ENCODE measurements around the gene PCNX2.
A peak's percentile ranks its signal among the peaks of the same experiment; 100 is the strongest.

The PCNX2 gene

DNA sequence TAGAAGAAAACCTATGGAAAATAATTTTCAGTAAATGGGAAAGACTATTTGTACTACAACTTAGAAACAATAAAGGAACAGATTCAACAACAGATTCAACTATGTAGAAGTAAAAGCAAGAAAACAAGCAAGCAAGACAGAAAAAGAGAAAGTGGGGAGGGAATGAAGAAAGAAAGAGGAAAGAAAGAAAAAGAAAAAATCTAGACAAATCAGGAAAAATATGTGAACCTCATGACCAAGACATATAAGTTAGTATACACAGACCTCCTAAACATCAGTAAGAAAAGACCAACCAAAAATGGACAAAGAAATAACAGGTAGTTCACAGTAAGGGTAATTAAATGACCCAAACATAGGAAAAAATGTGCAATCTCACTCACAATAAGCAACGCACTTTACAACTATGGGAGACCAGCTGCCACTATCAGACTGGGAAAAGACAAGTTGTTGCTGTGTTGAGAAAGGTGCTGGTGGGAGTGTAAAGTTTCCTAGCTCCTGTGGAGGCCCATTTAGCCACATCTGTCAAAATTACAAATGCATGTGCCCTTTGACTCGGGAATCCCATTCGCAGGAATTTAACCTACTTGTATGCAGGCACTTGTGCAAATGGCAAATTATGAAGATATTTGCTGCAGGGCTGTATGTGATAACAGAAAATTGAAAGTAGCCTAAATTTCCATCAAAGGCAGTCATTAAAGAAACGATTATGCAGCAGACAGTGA lies 18.1 kb upstream of the PCNX2 start:
- DNase-seq, result no peak

DNA sequence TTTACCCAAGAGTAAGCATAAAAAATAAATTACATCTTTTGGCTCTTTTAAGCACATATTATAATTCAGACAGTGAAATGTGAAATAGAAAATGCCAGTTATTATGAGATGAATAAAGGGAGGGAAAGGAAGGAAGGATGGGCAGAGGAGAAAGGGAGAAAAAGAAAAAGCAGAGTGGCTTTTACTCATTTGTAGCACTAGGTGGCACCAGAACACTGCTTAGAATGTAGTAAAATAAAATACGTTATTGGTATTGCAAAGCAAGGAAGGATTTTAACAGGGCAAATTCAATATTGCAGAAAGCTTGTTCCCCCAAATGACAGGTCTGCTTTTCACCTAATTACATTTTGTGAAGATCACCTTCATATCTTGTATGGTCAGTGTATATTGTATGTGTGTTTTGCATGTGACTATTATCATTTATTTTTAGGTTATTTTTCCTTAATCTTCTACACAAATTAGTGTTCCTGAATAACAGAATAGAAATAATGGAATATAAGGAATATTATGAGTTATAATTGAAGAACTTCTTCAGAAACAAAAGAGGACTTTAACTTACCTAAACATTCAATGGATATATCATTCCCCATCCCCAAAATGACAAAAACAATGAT lies 9.1 kb upstream of the PCNX2 start:
- no peak for DNase-seq

DNA sequence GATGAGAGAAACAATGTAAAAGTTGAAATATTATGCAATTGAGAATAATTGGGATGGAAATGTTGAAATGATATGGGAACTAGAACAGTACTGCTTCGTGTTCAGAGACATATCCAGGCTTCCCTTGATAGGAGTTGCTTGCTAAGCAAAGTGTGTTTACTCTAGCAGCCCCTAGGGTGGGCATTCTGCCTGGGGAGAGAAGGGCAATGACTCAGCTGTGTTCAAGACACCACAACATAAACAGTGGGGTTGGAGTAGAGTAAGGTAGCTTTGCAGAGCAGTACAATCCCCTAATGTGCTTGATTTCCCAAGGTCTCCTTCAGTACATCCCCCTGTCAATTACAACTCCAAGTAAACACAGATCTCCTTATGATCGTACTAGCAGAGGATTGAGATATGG lies 4.8 kb upstream of the PCNX2 start:
- DNase-seq, result no peak

DNA sequence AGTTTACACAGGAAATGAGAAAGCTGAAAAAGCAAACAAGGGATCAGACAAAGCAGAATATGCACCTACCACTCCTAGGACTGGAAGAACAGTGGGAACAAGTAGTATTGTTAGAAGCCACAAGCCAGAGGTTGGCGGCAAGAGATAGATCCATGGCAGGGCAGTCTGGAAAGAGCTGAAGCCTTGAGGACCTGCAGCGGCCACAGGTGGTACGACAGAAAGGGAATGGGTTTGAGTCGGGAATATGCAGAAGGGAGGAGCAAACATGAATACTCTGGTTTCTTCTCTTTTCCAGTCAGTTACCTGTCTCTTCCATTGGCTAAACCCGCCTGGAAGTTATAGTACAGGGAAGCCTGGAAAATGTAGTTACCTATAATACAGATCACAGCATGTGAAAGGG lies 3.9 kb upstream of the PCNX2 start:
- no peak for DNase-seq

DNA sequence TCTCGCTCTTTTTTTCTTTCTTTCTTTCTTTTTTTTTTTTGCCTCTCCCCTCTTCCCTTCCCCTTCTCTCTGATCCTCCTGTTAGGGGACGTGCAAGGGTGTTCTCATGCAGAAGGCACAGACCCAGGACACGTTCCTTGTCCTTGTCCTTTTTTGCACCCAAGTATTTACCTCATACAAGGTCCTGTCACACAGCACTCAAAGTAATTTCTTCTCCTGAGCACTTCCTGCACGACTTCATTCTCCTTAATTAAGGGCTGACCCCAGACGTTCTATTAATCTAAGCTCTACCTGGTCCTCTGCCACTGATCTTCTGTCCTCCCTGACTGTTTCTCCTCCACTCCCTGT lies 424 bp upstream of the PCNX2 start:
- DNase-seq, result no peak

DNA sequence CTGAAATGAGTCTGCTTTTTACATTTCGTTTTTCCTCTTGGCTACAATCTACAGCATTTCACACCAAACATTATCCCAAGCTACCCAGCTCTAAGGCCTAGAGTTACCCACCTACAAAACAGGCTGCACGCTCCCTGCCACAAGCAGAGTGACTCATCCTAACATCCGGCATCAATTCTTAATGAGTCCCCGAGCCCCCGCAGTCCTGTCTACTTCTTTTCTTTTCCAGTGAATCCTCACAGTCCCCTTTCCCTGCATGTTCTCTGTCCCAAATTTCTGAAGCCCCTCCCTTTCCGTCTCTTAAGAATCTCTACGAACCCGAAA lies 650 bp downstream of the PCNX2 start:
- no peak for DNase-seq

DNA sequence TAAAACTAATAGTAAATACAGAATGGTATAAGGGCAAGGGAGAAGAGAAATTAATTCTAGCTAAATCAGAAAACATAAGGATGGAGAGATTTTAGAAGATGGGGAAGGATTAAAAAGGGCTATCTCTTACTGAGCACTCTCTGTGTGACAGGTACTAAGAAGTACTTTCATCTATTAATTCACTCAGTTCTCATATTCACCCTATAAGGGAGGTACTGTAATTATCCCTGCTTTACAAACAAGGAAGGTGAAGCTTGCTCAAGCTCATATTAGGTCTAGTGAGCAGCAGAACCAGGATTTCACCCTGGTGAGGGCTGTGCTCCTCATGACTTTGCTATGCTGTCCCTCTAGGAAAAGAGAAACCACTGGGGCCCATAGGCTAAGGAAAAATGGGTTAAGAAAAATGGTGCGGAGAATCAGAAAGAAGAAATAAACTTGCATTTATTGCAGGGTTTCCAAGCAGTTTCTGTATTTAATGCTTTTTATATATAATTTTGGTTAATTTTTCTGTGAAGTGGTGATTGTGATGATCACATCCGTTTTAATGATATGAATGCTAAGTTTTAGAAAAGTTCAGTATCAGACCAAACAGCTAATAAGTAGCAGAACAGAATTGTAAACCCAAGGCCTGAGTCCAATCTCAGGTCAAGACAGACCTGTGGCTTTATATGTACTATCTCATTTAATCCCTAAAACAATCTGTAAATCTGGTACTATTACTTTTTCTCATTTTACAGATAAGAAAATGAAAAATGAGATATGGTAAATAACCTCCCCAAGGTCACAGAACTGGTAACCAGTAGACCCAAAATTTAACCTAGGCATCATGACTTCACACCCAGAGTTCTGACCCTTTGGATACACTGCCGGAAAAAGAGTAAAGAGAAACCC lies 1.7 kb downstream of the PCNX2 start:
- no peak for DNase-seq

DNA sequence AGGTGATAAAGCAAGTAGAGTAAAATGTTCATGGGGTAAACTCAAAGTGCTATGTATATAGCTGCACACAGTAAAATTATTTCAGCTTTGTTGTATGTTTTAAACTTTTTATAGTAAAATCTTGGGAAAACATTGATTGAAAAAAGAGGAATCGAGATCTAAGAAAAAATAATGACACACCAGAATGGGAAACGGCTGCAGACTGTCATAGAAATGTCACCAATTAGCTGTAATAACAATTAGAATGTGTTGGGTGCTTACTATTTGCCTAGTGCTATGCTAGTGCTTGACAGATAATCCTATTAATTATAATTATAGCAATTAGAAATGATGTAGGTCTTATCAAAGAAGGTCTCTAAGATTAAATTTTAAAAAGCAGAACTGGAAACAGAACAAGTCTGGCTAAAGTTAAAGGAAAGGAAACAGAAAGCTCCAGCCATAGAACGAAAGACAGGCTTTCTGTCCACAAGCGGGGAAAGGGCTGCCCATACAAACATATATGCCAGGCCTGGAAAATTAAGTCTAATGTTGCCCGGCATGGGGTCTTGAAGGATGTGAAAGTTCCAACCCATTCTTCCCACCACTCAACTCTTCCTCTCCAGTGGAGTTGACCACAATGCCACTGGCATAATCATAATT lies 5.0 kb downstream of the PCNX2 start:
- DNase-seq, result no peak

DNA sequence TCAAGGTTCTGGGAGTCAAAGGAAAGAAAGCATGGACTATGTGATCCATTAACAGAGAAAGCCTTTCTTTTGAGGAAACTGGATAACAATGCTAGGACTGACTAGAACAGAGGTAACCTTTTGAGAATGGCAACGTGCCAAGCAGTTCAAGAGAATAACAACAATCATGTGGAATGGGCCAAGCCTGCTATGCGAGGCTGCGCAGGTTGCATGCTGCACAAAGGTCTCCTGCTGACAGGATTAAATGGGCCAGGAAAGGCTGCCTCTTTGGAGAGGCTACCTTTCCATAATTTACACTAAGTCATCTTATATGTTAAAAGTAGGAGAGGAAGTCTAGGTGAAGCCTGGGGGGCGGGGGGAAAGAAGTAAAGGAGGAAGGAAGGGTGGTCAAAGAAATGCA lies 5.8 kb downstream of the PCNX2 start:
- no peak for DNase-seq

DNA sequence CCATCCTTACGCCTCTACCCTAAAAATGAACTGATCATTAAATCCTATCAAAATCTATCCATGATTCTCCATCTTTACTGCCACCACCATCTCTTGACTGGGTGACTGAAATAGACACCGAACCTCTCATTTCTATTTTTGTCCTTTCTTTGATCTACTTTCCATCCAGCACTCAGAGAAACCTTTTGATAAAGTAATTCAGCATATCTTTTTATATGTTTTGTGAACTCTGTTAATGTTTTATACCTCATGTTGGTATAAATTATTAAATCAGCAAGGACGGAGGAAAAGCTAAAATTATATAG lies 13.0 kb downstream of the PCNX2 start:
- no peak for DNase-seq

DNA sequence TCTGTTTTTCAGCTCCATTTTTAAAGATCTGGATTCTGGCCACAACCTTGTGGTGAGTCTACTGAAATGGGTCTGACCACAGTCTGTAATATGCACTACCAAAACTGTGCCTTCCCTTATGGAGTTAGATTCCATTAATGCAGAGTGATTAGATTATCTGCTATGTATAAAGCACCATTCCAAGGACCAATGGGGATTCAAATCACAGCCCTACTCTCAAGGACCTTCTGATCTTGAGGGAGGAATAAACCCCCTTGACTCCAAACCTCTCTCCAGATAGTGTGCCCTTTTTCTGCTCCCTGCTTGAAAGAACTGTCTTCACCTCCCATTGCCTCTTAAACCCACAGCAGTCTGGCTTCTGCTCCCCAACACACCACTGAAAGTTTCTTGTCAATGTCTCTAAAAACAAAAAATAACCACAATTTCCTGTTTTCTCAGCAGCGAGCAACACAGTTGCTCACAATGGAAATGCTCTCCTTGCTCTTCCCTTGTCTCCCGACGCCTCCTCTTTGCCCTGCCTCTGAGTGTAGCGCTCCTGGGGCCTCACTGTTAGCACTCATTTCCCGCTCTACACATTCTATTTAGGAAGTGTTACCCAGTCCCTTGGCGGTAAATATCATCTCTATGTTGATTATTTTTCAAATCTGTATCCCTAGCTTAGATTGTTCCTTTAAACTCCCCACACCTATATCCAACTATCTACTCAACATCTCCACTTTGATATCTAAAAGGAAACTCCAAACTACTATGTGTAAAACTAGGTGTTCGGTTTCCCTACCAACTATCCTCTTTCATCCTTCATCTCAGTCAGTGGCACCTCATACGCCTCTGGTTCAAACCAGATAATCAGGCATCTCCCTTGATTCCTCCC lies 13.6 kb downstream of the PCNX2 start:
- no peak for DNase-seq

DNA sequence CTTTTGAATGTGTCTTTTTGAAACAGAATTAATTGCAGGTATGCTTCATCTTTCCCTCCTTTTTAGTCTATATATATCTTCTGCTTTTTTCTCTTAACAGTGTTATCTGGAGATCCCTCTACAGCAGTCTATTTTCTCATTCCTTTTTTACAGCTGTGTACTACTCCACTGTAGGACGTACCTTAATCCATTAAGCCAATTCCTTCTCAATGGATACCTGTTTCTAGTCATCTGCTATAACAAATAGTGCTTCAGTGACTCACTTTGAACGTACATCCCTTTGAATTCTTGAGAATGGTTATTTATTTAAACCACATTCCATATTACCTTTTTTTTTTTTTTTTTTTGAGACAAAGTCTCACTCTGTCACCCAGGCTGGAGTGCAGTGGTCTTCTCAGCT lies 15.6 kb downstream of the PCNX2 start:
- DNase-seq, result no peak

DNA sequence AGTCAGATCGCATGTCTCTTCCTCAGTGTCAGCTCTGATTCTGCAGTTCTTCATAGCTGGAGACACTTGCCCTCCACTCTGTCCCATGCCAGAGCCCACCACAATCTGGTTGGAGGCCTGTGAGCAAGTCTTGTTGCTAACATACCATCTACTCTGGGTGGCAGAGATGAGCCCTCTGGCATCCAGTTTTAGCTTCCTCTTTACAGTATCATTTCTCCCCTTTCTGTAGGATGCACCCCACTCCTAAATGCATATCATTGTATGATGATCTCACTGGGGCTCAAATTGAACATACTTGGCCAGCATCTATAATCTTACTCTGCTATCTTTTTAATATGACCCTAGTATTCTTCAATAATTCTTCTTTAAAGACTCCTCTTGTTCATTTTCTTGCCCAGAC lies 16.9 kb downstream of the PCNX2 start:
- DNase-seq, result no peak

DNA sequence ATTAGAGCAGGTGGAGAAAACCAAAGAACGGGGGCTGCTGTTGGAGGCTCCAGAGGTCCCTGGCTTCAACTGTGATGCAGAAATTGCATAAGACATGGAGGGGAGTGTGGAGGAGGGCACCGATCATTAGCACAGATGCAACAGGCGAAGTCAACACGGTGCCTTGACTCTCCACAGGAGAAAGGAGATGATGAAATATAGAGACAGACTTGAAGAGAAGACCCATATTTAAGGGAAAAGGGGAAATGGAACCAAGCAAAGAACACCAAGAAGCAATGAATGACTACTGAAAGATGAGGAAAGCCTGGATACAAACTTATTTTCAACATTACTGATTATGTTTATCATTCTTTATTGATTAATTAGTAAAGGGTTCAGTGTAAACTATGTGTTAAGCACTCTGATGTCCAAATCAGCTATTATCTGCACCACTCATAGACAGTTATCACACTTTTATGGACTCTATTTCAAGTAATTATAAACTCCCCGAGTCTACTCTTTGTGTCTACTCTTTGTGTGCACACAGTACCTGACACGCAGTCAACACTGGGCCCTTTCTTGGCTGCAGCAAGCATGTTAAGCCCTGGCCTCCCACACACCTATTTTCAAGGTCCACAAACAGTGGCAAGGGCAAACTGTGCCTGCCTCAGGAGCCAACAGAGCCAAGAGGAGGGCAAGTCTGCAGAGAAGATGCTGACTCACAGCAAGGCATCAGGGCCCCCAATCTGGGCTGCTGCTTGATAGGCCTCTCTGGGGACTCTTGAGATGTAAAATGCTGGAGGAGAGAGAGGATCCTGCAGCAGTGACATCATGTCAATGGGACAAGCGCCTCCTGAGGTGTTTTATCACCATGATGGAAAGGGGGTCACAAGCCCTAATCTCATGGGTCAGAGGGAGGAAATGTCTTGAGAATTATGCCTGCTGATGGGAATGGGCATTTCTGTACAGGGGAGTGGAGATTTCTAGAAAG lies 17.6 kb downstream of the PCNX2 start:
- no peak for DNase-seq

DNA sequence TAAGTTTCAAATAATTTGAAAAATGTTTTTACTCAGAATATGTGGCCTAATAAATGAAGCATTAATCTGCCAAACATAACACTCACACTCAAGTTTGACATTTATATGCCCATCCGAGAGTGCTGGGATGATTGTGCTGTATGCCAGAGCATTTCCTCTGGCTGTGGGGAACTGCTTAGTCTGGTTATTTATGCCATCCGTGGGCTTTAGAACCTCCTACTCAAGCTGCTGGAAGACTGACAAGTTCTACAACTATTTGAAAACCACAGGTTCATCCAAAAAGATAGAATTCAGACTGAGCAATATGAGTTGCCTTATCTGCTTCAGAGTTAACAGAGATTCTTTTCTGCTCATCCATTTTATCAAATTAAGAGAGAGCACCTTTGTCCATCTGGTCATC lies 25.9 kb downstream of the PCNX2 start:
- DNase-seq, result no peak

DNA sequence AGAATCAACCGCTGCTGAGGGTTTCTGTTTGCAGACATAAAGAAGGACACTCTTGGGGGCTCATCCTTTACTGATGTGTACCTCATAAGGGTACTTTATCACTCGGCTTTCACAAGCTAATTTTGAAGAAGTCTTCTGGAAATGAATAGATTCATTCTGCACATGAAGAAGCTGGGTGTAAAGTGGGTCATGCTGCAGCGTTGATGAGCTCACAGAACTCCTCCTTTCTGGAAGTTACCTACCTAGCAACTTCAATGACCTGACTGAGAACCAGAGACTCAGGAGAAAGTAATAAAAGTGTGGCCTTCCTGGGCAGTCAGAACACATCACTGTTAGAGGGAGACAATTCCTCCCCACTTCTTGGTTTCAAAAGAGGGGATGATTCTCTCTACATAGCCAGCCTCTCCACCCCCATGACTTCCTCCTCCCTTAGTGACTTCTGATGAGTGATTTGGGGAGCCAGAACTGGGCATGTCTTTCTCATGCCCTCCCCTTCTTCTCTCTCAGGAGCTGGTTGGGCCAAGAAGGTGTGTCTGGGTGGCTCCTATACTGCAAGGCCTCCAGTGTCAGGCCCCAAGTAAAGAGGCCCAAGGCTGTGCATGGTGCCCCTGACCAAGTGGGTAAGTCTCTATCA lies 27.0 kb downstream of the PCNX2 start:
- DNase-seq, result no peak

DNA sequence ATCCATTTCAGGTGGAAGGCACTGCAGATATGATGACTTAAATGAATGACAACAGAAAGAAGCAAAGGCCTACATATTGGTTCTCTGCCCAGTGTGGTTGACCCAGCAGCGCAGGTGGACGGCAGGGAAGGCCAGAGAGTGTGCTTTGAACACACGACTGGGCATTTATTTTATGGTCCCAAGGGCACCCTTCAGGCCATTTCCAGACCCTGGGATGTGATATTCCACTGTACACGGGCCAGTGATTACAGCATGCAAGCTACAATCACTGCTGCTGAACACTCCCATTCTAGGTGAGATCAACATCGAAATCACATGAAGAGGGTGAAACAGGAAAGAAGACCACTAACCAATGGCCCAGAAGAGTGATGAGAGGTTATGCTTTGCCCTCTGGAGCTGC lies 33.8 kb downstream of the PCNX2 start:
- no peak for DNase-seq

DNA sequence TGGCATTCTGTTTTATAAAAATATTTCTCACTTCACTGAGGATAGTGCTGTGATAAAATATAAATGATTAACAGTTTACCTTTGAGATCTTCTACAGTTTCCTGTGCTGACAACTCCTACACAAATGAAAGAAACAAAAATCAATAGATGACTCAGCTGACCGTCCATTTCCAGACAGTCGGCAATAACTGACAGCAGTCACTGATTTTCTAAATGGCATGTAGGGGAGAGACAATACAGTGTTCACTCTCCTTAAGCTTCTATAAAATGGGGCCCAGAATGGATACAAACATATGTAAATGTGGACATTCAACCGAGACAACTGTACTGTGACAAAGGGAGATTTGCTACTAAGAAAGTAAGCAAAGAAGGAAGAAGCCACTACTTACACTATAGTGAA lies 34.3 kb downstream of the PCNX2 start:
- DNase-seq, result peak; percentile 18

DNA sequence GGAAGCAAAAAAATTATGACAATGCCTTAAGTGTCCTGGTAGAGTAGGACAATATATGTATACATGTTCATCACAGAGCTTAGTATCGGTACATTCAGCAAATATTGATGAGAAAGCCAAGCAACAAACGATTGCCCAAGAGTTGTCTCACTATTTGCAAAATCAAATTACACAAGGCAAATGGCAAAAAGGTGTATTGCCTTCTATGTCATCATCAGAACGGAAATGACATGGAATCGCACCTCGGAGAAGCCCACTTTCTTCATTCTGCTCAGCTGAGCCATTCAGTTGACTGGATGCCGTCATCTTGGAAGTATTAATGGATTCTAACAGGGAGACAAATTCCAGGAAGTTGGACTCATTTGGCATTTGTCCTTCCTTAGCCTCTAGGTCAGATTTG lies 37.7 kb downstream of the PCNX2 start:
- no peak for DNase-seq

DNA sequence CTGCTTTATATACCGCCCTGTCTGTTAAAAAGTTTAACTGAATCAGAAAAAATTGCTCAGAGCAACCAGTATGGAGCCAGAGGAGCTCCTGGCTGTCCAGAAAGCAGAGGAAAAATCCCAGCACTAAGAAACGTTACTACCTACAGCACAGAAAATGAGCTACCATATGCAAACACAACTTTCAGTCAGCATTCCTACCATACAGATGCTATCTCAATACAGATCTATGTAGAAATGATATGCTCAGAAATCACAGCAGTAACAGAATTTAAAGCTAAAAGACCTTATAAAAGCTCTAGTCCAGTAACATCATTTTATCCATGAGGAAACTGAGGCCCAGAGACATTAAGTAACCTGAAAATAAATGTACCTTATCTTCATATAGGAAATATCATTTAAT lies 38.7 kb downstream of the PCNX2 start:
- DNase-seq, result no peak

DNA sequence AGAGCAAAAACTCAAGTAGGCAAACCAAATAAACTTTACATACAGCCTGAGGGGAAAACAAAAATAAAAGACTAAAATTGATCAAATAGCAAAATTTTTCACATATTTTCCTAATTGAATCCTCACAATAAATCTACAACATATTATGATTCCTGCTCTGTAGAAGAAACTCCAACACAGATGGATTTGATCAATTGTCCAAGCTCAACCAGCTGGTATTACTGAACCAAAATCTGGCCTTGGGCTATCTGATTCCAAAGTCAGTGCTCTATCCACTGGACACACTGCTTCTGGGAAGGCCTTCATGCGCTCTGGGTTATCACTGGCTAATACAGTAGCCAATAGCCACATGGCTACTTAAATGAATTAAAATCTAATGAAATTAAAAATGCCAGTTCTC lies 39.3 kb downstream of the PCNX2 start:
- DNase-seq, result no peak
